Inflammatory macrophage treated with lipopolysaccharide for 4 hours (primary cell): ENCODE results near the gene UFSP2.

Experiments used
- DNase-seq: peaks from one replicate; pipeline ENCODE4 v3.0.0-alpha.2; 2020

Gene UFSP2, protein sequence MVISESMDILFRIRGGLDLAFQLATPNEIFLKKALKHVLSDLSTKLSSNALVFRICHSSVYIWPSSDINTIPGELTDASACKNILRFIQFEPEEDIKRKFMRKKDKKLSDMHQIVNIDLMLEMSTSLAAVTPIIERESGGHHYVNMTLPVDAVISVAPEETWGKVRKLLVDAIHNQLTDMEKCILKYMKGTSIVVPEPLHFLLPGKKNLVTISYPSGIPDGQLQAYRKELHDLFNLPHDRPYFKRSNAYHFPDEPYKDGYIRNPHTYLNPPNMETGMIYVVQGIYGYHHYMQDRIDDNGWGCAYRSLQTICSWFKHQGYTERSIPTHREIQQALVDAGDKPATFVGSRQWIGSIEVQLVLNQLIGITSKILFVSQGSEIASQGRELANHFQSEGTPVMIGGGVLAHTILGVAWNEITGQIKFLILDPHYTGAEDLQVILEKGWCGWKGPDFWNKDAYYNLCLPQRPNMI

DNA sequence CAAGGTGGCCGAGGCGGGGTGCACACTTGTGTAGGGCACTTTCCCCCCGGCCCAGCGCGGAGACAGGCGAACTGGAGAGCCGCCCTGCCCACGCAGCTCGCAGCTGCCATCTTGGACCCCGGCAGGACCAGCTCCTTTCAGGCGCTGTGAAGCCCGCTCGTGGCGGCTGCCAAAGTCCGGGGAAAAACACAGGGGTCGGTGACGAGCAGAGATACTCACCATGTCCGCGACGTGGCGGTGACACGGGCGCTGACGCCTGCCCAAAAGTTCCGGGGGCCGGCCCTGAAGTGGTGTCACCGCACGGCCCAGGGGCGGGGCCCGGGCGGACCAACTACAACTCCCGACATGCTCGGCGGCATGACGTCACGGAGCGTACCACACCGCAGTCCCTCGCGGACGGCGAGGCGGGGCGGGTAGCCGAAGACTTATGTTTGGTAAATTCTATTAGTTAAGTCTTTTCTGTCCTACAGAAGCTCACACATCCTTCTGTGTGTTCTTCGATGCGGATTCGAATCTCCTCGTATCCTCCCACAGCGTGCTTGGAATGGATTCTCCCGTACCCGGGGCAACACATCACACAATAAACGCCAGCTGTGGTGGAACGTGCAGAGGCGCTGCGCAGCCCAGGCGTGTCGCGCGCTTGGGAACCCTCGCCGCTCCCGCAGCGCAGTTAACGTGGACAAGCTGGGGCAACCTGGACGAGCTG, at the start of gene UFSP2:
TSS of gene UFSP2 (minus strand) at position 318 of the 706 bp plus-strand sequence. CDS start at position 222, 96 bp downstream.
- peak; percentile 86 for DNase-seq

DNA sequence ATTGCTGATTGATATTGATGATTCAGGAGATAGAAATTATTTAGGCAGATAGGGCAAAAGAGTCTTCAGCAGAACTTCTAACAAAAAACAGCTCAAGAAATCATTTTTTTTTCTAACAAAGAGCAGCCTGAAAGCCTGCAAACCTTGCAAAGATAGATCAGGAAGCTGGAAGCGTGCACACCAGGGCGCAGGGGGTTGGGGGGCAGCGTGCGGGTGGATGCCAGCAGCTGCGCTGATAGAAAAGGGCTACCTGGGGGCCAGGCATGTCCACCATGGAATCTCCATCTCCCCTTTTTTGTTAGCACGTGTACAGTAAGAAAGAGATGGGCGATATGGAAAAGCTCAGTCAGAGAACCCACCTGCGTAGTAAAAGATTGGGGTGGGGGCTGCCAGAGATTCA, 47.5 kb upstream of the UFSP2 start:
- no peak for DNase-seq

DNA sequence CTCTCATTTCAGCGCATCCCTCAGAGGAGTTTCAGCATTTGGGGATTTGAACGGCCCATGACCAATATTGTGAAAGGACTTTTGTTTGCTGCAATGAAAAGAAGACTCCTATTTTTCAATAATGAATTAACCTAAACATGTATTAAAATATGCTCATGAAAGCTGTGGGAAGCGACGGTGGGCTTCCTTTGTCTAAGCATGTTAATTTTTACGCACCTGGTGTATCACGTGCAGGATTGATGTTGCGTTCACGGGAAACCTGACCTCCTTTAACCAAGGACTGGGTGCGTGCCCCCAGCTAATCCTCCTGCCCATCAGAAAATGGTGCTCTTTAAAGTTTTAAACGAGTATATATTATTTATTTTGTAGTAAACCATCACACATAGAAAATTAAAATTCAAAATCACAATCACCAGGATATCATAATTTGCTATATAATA, 46.4 kb upstream of the UFSP2 start:
- no peak for DNase-seq

DNA sequence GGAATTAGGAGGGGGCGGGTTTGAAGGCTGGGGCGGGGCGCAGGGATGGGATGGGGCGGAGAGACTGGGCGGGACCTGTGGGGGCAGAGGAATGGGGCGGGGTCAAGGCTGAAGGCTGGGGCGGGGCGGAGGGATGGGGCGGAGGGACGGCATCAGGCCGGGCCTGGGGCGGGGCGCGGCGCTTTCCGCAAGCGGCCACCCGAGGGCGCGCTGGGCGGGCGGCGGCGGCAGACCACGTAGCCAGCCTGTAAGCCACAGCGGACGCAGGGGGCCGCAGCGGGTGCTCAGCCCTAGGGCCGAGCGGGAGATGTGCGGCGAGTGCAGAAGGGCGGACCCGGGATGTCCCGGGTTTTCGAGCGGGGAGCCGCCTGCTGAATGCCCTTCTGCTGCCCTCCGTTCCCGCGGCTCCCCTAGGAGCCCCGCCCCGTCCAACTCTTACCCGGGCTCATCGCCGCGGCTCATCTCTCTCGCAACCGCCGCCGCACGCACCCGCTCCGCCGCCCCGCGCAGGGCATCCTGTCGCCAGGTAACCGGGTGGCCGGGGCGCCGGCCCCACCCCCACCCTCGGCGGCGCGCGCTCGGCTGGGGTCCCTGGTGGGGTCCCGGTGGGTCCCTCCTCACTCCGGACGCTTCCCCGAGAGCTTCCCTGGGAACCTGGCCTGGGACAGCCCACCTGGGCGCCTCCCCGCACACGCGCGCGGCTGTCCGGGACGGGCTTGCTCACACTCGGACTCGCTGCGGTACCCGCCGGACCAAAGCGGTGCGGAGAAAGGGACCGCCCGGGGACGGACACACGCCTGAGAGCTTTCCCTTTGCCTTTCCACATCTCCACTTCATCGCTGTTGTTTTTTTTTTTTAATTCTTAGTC, 45.7 kb upstream of the UFSP2 start, which contains the start of gene CCDC110:
TSS of gene CCDC110 (minus strand) at position 499 of the 868 bp plus-strand sequence. CDS start at position 449, 50 bp downstream.
- peak; percentile 85 for DNase-seq

DNA sequence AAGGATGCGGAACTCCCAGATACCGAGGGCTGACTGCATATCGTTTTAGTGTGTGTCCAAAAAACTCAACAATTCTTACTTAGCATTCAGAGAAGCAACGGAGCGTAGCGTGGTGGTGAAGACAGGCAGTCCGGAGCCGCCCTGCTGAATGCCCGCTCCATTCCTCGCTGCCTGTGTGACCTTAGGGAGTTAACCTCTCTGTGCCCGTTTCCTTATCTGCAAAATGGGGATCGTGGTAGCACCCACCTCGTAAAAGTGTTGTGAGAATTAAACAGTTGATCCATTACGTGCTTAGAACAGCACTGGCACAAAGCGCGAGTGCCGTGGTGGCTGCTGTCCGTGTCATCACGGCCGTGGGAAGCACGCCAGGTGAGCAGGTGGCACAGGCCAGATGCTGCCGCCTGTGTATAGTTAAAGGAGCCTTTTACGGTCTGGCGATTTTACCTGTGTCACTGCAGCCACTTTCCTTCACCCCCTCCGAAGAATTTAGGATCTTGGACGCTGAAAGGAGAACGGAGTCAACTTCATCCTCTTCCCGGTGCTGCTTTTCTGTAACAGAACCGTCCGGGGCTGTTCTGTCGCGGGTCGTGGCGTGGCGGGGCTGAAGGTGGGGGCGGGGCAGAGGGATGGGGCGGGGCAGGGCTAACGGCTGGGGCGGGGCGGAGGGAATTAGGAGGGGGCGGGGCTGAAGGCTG, 44.9 kb upstream of the UFSP2 start:
- no peak for DNase-seq

DNA sequence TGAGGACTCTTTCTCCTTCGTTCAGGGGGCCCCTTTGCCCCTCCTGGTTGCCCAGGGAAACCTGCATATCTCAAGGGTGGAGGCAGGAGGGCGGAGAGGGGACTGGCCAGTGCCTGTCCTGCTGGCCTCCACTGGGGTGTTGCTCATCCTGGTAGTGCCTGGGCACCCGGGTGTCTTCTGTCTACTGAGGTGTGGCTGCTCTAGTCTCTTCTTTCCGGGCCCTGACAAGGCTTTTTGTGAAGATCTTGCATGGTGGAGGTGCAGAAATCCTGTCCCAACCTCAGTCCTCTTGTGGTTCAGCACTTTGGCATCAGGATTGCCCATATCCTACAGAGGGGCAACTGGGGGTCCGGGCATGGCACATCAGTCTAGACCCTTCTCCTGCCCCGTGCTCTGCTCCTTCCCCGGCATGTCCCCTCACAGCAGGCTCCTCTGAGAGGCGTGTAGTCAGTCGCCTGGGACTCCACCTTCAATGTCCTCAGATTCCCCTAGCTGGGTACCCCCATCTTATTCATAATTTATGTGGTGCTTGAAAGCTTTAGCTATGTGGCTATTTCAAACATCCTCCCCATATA, 43.9 kb upstream of the UFSP2 start:
- DNase-seq, result no peak

DNA sequence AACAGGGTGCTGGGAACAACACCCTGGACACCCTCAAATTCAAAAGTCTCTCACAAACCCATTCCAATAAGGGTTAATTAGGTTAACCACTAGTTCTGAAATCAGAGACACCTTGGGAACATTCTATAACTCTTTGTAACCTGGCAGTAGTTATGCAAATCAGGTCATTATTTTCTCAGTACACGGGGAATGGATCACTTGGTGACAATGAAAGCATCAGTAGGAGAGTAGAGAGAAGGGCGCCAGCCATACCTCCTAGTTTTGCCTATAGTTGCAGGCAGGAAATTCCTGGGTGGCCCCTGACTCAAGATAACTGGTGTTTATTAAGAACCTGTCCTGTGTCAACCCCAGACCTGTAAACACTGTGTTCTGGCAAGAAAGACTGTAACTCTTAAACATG, 43.2 kb upstream of the UFSP2 start:
- no peak for DNase-seq

DNA sequence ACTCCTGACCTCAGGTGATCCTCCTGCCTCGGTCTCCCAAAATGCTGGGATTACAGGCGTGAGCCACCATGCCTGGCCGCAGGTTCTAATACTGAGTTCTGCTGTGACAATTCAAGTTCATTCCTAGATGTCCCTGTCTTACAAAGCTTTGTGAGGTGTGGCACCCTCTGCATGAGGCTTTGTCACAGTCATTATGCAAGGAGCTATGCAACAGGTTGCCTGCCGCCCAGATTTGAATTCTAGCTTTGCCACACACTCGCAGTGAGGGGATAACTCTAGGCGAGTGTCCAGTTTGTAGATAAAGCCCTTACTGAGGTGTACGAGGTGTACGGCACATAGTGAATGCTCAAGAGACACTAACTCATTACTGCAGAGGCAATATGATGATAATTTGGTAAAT, 42.2 kb upstream of the UFSP2 start:
- no peak for DNase-seq

DNA sequence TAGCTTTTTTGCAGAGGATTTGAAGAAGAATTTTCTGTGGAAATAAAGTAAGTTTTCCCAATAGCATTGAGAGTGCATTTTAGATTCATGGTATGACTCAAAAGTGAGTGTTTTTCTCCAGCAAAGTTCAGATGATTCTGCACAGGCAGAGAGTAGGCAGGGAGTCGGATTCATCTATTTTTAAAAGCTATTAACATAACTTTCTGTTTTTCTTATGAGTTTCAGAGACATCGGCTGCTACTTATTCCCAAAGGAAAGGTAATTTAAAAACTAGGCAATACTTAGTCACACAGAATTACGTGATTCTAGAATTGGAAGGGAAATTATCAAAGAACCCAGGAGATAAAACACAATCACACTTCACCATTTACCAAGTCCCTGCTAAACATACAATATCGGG, 41.3 kb upstream of the UFSP2 start:
- DNase-seq, result no peak

DNA sequence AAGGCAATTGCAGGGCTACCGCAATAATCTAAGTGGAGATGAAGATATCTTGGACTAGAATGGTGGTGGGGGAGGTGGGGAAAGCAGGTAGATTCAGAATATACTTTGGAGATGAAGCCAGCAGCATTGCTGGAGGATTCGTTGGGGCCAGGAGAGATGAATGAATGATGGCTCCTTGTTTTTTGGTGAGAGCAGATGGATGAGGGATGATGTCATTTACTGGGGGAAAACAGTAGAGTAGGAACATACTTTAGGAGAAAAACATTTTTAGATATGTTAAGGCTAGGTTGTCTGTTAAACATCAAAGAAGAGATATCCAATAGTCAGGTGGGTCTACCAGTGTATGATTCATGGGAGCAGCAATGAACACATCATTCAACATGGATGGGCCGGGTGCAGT, 39.9 kb upstream of the UFSP2 start:
- DNase-seq, result no peak

DNA sequence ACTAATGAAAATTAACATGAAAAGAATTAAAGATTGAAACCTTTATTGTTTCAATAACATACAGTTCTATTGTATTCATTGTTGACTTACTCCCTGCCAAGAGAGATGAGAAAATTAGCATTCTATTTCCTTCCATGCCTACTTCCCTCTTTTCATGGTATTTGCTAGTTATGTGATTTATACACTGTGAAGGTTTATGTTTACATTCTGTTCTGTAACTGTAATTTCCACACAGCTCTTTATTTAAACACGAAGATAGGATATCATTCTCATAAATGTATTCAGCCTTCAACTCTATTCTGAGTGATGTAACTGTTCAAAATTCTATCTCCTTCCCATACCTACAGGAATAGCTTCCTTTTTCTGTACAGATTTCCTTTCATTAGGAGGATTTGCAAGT, 39.1 kb upstream of the UFSP2 start:
- no peak for DNase-seq

DNA sequence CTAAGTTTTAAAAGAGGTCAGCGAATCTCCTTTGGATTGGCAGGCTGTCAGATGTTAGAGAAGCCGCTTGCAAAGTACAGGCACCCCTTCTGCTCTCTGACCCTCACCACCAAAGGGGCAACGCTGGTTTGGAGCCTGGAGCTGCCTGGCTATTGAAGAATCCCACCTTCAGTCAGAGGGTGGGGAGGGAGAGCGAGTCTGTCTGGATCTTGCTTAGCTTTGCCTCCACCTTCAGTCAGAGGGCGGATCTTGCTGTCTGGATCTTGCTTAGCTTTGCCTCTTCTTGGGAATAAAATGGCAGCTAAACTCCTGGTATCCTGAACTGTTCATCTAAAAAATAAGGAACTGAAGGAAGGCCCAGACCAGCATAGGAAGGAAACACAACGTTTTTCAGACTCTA, 38.4 kb upstream of the UFSP2 start:
- no peak for DNase-seq

DNA sequence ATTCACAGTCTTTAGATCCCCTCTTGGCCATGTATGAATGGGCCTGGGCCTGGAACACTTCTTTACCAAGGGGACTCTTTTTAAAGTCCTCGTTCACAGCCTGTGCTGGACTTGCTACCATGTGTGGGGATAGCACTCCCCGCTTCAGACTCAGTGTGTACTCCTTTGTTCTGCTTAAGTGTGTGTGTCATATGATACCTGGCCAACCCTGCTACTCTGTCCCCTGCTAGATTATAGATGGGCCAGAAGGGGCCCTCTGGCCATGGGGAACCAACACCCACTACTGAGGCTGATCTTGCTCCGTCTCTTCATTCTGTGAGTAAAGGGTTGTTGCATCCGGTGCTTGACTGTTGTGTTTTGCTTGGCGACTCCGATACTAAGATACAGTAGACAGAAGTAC, 37.8 kb upstream of the UFSP2 start:
- no peak for DNase-seq

DNA sequence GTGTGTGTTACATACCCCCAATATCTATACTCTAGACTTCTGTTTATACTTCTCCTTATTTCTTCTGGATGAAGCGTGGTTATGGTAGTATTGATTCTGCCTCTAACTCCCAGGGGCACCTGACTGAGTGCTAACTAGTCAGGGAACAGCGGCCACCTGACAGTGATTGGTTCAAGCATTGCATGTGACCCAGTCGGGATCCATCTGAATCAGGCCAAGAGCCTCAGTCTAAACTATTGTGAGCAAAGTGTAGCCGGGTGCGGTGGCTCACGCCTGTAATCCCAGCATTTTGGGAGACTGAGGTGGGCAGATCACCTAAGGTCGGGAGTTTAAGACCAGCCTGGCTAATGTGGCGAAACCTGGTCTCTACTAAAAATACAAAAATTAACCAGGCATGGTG, 35.8 kb upstream of the UFSP2 start:
- no peak for DNase-seq

DNA sequence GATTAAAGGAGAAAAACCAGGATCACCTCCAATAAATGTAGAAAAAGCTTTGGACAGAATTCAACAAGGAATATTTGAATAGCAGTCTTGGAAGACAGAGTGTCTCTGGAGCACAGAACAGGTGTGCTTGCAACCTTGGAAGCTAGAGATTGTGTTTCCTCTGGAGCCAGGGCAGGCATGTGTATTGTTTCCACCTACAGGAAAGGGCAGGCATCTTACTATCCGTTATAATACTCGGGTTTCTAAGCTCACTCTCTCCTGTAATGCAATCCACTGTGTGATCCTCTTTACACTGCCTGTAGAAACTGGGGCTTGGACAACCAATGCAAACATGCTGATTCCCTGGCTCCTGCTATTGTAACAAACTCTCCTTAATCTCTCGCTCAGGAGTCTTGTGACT, 31.4 kb upstream of the UFSP2 start:
- no peak for DNase-seq

DNA sequence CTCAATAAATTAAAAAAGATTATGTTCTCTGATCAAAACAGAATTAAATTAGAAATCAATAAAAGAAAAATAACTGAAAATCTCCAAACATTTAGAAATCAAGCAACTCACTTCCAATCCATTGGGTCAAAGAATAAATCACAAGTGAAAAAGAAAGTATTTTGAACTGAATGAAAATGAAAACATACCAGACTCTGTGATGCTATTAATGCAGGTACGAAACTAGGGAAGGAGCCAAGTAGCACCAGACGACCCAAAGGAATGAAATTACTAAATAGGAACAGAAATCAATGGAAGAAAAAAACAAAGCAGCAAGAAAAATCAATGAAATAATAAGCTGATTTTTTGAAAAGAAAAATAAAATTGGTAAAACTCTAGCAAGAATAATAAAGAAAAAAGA, 30.4 kb upstream of the UFSP2 start:
- no peak for DNase-seq

DNA sequence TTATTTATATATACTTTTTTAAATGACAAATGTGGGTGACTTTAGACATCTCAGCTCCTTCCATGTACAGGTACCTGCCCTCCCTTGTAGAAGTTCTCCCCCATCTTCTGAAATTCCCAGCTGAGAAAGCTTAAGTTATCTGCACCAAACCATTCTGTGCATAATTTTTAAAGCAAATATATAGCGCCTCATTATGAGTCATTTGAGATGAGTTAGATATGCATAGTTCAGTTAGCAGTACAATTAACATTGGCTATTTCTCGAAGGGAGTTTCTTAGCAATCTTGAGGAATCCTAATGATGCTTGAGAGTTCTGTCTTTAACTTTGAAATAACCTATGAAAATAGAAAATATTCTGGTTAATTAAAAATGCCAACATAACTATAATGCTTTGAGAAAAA, 19.4 kb upstream of the UFSP2 start:
- DNase-seq, result no peak

DNA sequence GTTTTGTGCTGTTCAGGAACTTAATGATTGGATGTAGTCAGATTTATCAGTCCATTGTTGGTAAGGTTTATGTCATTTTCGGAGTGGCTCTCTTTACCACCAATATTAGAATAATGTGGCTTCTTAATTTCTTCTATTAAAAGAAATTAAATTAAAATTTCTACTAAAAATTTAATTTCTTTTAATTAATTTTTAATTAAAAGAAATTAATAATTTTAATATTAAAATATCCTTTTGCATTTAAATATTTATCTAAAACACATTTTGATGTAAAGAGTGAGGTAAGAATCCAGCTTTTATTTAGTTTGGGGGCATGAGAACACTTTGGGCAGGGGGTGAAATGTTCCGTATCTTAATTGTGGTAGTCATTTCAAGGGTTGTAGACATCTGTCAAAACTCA, 15.7 kb upstream of the UFSP2 start:
- DNase-seq, result no peak

DNA sequence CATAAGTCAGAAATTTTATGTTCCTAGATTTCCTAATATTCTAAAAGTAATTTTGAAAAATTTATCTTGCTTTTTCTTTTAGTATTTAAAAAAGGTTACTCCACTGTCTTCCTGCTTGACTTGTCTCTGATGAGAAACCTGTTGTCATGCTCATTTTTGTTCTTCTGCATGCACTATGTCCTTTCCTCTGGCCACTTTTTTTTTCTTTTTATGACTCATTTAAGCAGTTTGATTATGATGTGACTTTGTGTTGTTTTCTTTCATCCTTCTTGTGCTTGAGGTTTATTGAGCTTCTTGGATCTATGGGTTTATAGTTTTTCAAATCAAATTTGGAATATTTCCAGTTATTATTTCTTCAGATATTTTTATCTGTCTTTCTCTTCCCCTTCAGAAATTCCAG, 12.0 kb upstream of the UFSP2 start:
- no peak for DNase-seq

DNA sequence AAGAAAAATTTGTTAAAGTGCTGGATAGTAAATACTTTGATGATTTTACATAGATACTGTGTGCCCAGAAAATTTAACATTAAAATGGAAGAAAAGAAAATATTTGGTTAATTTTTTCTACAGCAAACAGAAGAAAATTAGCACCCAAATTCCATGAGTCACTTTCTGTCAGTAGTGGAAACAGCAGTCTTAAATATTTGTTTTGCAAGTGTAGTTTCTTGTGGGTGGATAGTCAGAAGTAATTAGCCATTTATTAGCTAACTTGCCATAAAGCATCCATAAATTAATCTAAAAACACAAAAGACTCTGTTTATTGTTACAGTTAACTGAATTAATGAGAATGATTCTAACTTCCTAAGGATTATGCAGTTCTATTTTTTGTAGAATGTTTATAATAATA, 9.7 kb upstream of the UFSP2 start:
- DNase-seq, result no peak

DNA sequence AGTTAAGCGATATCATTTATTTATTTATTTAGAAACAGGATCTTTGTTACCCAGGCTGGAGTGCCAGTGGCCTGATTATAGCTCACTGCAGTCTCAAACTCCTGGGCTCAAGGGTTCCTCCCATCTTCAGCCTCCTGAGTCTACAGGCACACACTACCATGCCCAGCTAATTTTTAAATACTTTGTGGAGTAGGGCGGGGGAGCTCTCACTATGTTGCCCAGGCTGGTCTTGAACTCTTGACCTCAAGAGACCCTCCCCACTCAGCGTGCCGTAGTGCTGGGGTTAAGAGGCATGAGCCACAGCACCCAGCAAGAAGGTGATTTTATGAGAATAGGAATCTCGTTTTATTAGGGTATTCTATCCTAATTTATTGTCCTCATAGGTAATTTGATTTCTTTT, 3.9 kb upstream of the UFSP2 start:
- DNase-seq, result no peak
